ENCODE measurements around the gene IDUA. TPM values are rescaled to one million over a fixed set of nuclear protein-coding genes. Genes with fewer than 3 reads are reported as not detected.

IDUA gene
- total and polyA plus RNA-seq, 7 experiments from 2014 or later = 8.3 to 72.4 (median 62.9) TPM

DNA sequence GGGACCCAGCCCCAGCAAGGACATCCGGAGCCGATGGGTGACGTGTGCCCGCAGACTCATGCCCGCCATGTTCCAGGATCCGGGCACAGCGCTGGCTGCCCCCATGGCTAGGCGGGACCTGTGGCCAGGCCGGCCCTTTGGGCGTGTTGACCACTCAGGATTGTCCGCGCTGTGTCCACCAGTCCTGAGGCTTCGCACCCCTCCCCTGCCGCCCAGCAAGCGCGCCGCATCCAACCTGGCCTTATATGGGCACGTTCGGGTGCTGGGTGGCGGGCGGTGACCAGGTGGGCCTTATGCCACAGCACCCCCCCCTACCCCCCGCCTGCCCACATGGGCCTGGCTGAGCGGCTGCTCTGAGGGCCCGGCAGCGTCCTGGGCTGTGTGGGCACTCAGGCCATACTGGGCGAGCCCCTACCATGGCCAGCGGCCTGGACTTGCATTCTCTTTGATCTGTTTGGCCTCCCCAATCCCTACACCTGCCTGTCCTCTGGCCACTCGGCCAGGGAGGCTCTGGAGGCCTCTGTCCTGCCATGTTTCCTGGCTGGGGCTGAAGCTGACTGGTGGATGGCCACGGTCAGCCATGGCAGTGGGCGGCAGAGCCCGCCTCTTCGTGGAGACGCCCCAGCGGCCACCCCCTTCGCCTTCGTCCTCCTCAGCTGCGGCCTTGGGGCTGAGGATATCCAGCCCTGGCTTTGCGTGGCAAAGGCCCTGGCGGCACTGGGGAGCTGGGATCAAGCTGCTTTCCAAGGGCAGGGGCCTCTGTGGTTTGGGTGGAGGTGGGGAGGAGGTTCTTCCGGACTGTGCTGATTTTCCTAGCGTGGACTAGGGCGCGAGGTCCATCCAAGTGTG lies 26.6 kb downstream of the IDUA start:
- CTCF ChIA-PET = no interaction called here
- no peaks in the 10 kb centered on the region for H3K36me3 ChIP-seq (ENCODE audit: control insufficient read depth in 2 of 3, insufficient read depth in 3 of 3, low read length in 3 of 3)
- Mint-ChIP-seq H3K36me3 (peaks cover 0 to 2% (median 0%) of the 10 kb centered on the region in 5 donors), H3K4me1 (peaks cover 13 to 22% (median 17%) of the 10 kb centered on the region in 7 donors), H3K4me3 (peak overlapping the region in 9 of 10 donors; percentile 6 to 76 (median 50)), H3K27ac (peak overlapping the region in 2 of 9 donors; percentile 24 to 81), H3K9me3 (peaks cover 0 to 2% (median 0%) of the 10 kb centered on the region in 11 donors), H3K27me3 (peaks cover 2 to 8% (median 8%) of the 10 kb centered on the region in 5 donors)
- H3K9me3 ChIP-seq (ENCODE audit: control insufficient read depth in 2 of 3, low read length in 3 of 3) = no peaks in the 10 kb centered on the region
- peaks cover 0 to 10% of the 10 kb centered on the region in 2 donors for H3K4me1 ChIP-seq (ENCODE audit: control insufficient read depth in 2 of 2, insufficient read depth in 2 of 2, low read length in 2 of 2)
- POLR2A ChIA-PET = no interaction called here
- H3K4me3 ChIP-seq (ENCODE audit: low read length) = no peak overlapping the region
- ATAC-seq = no peak
- no peaks in the 10 kb centered on the region for H3K27me3 ChIP-seq (ENCODE audit: control insufficient read depth in 2 of 2, insufficient read depth in 2 of 2, low read length in 2 of 2)
- no peak overlapping the region for H3K27ac ChIP-seq (ENCODE audit: low read depth, low read length)
- intact Hi-C loops (cut with micrococcal nuclease) = loop anchor here (5.0 kb wide), 3 partner anchors 44 to 699 kb away; partner anchors contain the start of genes CTBP1 (in 2 of the 2) and SLBP (in 1 of the 2)
- DNase-seq = no peak

- Mint-ChIP-seq H3K36me3 (peaks cover 0 to 2% (median 0%) of the 10 kb centered on the region in 5 donors), H3K9me3 (peaks cover 0 to 2% (median 0%) of the 10 kb centered on the region in 11 donors), H3K27me3 (no peaks in the 10 kb centered on the region), H3K4me1 (peaks cover 6 to 15% (median 10%) of the 10 kb centered on the region in 7 donors), H3K27ac (peak overlapping the region in 1 of 9 donors; percentile 81), H3K4me3 (peak overlapping the region in 5 of 10 donors; percentile 6 to 55 (median 35))
- no peaks in the 10 kb centered on the region for H3K36me3 ChIP-seq (ENCODE audit: control insufficient read depth in 2 of 3, insufficient read depth in 3 of 3, low read length in 3 of 3)
- no peaks in the 10 kb centered on the region for H3K27me3 ChIP-seq (ENCODE audit: control insufficient read depth in 2 of 2, insufficient read depth in 2 of 2, low read length in 2 of 2)
- ATAC-seq (no peak), DNase-seq (no peak)
- no peak overlapping the region for H3K27ac ChIP-seq (ENCODE audit: low read depth, low read length)
- no peaks in the 10 kb centered on the region for H3K9me3 ChIP-seq (ENCODE audit: control insufficient read depth in 2 of 3, low read length in 3 of 3)
- ChIA-PET CTCF (no interaction called here), POLR2A (no interaction called here)
- peaks cover 0 to 5% of the 10 kb centered on the region in 2 donors for H3K4me1 ChIP-seq (ENCODE audit: control insufficient read depth in 2 of 2, insufficient read depth in 2 of 2, low read length in 2 of 2)
- no peak overlapping the region for H3K4me3 ChIP-seq (ENCODE audit: low read length)
- intact Hi-C loops (cut with micrococcal nuclease) = loop anchor here (5.0 kb wide), 3 partner anchors 43 to 698 kb away; partner anchors contain the start of genes CTBP1 (in 2 of the 2) and SLBP (in 1 of the 2)
Observed at GRCh38 chr4:1014291-1015167, 27.7 kb downstream of the IDUA start.

GRCh38 chr4:1015179-1015578 lies 28.3 kb downstream of the IDUA start:
- Histone ChIP-seq H3K4me1 (ENCODE audit: control insufficient read depth in 2 of 2, insufficient read depth in 2 of 2, low read length in 2 of 2) (peaks cover 0 to 4% of the 10 kb centered on the region in 2 donors), H3K4me3 (ENCODE audit: low read length) (no peak overlapping the region), H3K27ac (ENCODE audit: low read depth, low read length) (no peak overlapping the region), H3K27me3 (ENCODE audit: control insufficient read depth in 2 of 2, insufficient read depth in 2 of 2, low read length in 2 of 2) (no peaks in the 10 kb centered on the region), H3K36me3 (ENCODE audit: control insufficient read depth in 2 of 3, insufficient read depth in 3 of 3, low read length in 3 of 3) (no peaks in the 10 kb centered on the region), H3K9me3 (ENCODE audit: control insufficient read depth in 2 of 3, low read length in 3 of 3) (no peaks in the 10 kb centered on the region)
- H3K9me3 Mint-ChIP-seq = no peaks in the 10 kb centered on the region
- no peak overlapping the region for H3K27ac Mint-ChIP-seq
- no peak for DNase-seq
- no peaks in the 10 kb centered on the region for H3K27me3 Mint-ChIP-seq
- peaks cover 0 to 2% (median 0%) of the 10 kb centered on the region in 5 donors for H3K36me3 Mint-ChIP-seq
- ChIA-PET CTCF (no interaction called here), POLR2A (no interaction called here)
- intact Hi-C loops (cut with micrococcal nuclease) = no loop called here
- peaks cover 10 to 18% (median 11%) of the 10 kb centered on the region in 7 donors for H3K4me1 Mint-ChIP-seq
- H3K4me3 Mint-ChIP-seq = no peak overlapping the region
- ATAC-seq = no peak

- CTCF ChIA-PET = no interaction called here
- ATAC-seq = no peak
- H3K4me1 Mint-ChIP-seq = peaks cover 5 to 13% (median 6%) of the 10 kb centered on the region in 7 donors
Observed at GRCh38 chr4:1015746-1016145, 28.9 kb downstream of the IDUA start.

DNA sequence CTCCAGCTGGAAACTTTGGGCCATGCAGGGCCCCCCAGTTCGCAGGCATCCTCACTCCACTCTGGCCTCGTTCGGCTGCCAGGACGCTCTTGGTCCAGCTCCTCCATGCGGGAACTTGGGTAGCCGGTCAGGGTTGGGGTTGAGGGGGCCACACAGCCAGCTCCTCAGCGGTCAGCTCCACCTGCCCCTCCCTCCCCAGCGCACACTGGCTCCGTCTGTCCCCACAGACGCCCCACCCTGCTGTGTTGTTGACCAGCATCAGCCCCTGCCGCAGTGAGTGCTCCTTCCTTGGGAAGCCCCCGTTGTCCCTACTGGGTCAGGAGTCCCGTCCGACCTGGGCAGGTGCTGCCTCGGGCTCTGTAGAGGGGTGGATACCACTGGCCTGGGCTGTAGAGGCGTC lies 30.4 kb downstream of the IDUA start:
- Histone ChIP-seq H3K27ac (ENCODE audit: low read depth, low read length) (no peak overlapping the region), H3K27me3 (ENCODE audit: control insufficient read depth in 2 of 2, insufficient read depth in 2 of 2, low read length in 2 of 2) (no peaks in the 10 kb centered on the region), H3K36me3 (ENCODE audit: control insufficient read depth in 2 of 3, insufficient read depth in 3 of 3, low read length in 3 of 3) (no peaks in the 10 kb centered on the region), H3K9me3 (ENCODE audit: control insufficient read depth in 2 of 3, low read length in 3 of 3) (no peaks in the 10 kb centered on the region), H3K4me1 (ENCODE audit: control insufficient read depth in 2 of 2, insufficient read depth in 2 of 2, low read length in 2 of 2) (no peaks in the 10 kb centered on the region), H3K4me3 (ENCODE audit: low read length) (no peak overlapping the region)
- peaks cover 0 to 2% (median 0%) of the 10 kb centered on the region in 5 donors for H3K36me3 Mint-ChIP-seq
- intact Hi-C loops (cut with micrococcal nuclease) = no loop called here
- no peak overlapping the region for H3K4me3 Mint-ChIP-seq
- ChIA-PET CTCF (no interaction called here), POLR2A (no interaction called here)
- ATAC-seq (no peak), DNase-seq (no peak)
- no peaks in the 10 kb centered on the region for H3K9me3 Mint-ChIP-seq
- peaks cover 5 to 13% (median 6%) of the 10 kb centered on the region in 7 donors for H3K4me1 Mint-ChIP-seq
- no peaks in the 10 kb centered on the region for H3K27me3 Mint-ChIP-seq
- H3K27ac Mint-ChIP-seq = no peak overlapping the region

More at GRCh38 chr4:1015746-1016145, 28.9 kb downstream of the IDUA start:
- no peaks in the 10 kb centered on the region for H3K27me3 Mint-ChIP-seq
- H3K27ac Mint-ChIP-seq = no peak overlapping the region
- Histone ChIP-seq H3K4me1 (ENCODE audit: control insufficient read depth in 2 of 2, insufficient read depth in 2 of 2, low read length in 2 of 2) (no peaks in the 10 kb centered on the region), H3K36me3 (ENCODE audit: control insufficient read depth in 2 of 3, insufficient read depth in 3 of 3, low read length in 3 of 3) (no peaks in the 10 kb centered on the region), H3K4me3 (ENCODE audit: low read length) (no peak overlapping the region), H3K9me3 (ENCODE audit: control insufficient read depth in 2 of 3, low read length in 3 of 3) (no peaks in the 10 kb centered on the region), H3K27me3 (ENCODE audit: control insufficient read depth in 2 of 2, insufficient read depth in 2 of 2, low read length in 2 of 2) (no peaks in the 10 kb centered on the region), H3K27ac (ENCODE audit: low read depth, low read length) (no peak overlapping the region)
- H3K4me3 Mint-ChIP-seq = peak overlapping the region in 1 of 10 donors; percentile 41
- intact Hi-C loops (cut with micrococcal nuclease) = no loop called here
- peaks cover 0 to 2% (median 0%) of the 10 kb centered on the region in 5 donors for H3K36me3 Mint-ChIP-seq
- no peak for DNase-seq
- POLR2A ChIA-PET = no interaction called here
- no peaks in the 10 kb centered on the region for H3K9me3 Mint-ChIP-seq

- peaks cover 0 to 5% (median 0%) of the 10 kb centered on the region in 3 experiments for H3K36me3 ChIP-seq (ENCODE audit: control insufficient read depth in 2 of 3, insufficient read depth in 3 of 3, low read length in 3 of 3)
- no peaks in the 10 kb centered on the region for H3K27me3 ChIP-seq (ENCODE audit: control insufficient read depth in 2 of 2, insufficient read depth in 2 of 2, low read length in 2 of 2)
- intact Hi-C loops (cut with micrococcal nuclease) = no loop called here
- no peak overlapping the region for H3K27ac Mint-ChIP-seq
- ChIA-PET POLR2A (no interaction called here), CTCF (no interaction called here)
- H3K36me3 Mint-ChIP-seq = peaks cover 0 to 2% (median 0%) of the 10 kb centered on the region in 5 donors
- DNase-seq (no peak), ATAC-seq (no peak)
- H3K4me1 Mint-ChIP-seq = peaks cover 5 to 13% (median 6%) of the 10 kb centered on the region in 7 donors
- no peak overlapping the region for H3K4me3 ChIP-seq (ENCODE audit: low read length)
- no peaks in the 10 kb centered on the region for H3K9me3 Mint-ChIP-seq
- H3K27me3 Mint-ChIP-seq = no peaks in the 10 kb centered on the region
- H3K4me3 Mint-ChIP-seq = no peak overlapping the region
- no peak overlapping the region for H3K27ac ChIP-seq (ENCODE audit: low read depth, low read length)
- H3K9me3 ChIP-seq (ENCODE audit: control insufficient read depth in 2 of 3, low read length in 3 of 3) = no peaks in the 10 kb centered on the region
- no peaks in the 10 kb centered on the region for H3K4me1 ChIP-seq (ENCODE audit: control insufficient read depth in 2 of 2, insufficient read depth in 2 of 2, low read length in 2 of 2)
Observed at GRCh38 chr4:1017706-1018105, 30.9 kb downstream of the IDUA start.

Data from naive thymus-derived CD4-positive, alpha-beta T cell (primary cell).